T follicular helper cell (primary cell): ENCODE measurements around the gene EPB41L4B.

Experiments
- DNase-seq: peaks from one replicate; pipeline ENCODE4 v3.0.0-alpha.2; 2020; ENCODE audit warnings: low read depth

Gene EPB41L4B

GRCh38 chr9:109269839-109270238, 51.0 kb downstream of the EPB41L4B start:
- DNase-seq = no peak

GRCh38 chr9:109269081-109269480, 51.8 kb downstream of the EPB41L4B start:
- no peak for DNase-seq

GRCh38 chr9:109267555-109267954, 53.3 kb downstream of the EPB41L4B start:
- no peak for DNase-seq

- no peak for DNase-seq
Measured at GRCh38 chr9:109264877-109265587, 55.8 kb downstream of the EPB41L4B start.

GRCh38 chr9:109263358-109263757, 57.5 kb downstream of the EPB41L4B start:
- DNase-seq = no peak

- DNase-seq = no peak
Measured at GRCh38 chr9:109258481-109259302, 62.2 kb downstream of the EPB41L4B start.

GRCh38 chr9:109256336-109256735, 64.5 kb downstream of the EPB41L4B start:
- no peak for DNase-seq

- DNase-seq = no peak
Measured at GRCh38 chr9:109255394-109255793, 65.5 kb downstream of the EPB41L4B start.

GRCh38 chr9:109254317-109254716, 66.5 kb downstream of the EPB41L4B start:
- DNase-seq = no peak

- no peak for DNase-seq
Measured at GRCh38 chr9:109253637-109254284, 67.1 kb downstream of the EPB41L4B start.

GRCh38 chr9:109253241-109253636, 67.6 kb downstream of the EPB41L4B start:
- no peak for DNase-seq

- DNase-seq = no peak
Measured at GRCh38 chr9:109252291-109252690, 68.6 kb downstream of the EPB41L4B start.

GRCh38 chr9:109251776-109252106, 69.1 kb downstream of the EPB41L4B start:
- no peak for DNase-seq

- no peak for DNase-seq
Measured at GRCh38 chr9:109251080-109251775, 69.6 kb downstream of the EPB41L4B start.

- DNase-seq = no peak
Measured at GRCh38 chr9:109250771-109251079, 70.1 kb downstream of the EPB41L4B start.

GRCh38 chr9:109250311-109250741, 70.5 kb downstream of the EPB41L4B start:
- no peak for DNase-seq

GRCh38 chr9:109249615-109250014, 71.2 kb downstream of the EPB41L4B start:
- no peak for DNase-seq

- no peak for DNase-seq
Measured at GRCh38 chr9:109248133-109248581, 72.7 kb downstream of the EPB41L4B start.

GRCh38 chr9:109247228-109247627, 73.6 kb downstream of the EPB41L4B start:
- no peak for DNase-seq

GRCh38 chr9:109246533-109246932, 74.3 kb downstream of the EPB41L4B start:
- no peak for DNase-seq

GRCh38 chr9:109245310-109245897, 75.5 kb downstream of the EPB41L4B start:
- no peak for DNase-seq
